Measurements from ENCODE around the gene TFCP2L1. TPM values are rescaled to one million over a fixed set of nuclear protein-coding genes. Genes with fewer than 3 reads are reported as not detected.

TFCP2L1 gene
- total RNA-seq, 4 donors from 2014 or later = 18.3 to 75.8 (median 49.3) TPM

DNA sequence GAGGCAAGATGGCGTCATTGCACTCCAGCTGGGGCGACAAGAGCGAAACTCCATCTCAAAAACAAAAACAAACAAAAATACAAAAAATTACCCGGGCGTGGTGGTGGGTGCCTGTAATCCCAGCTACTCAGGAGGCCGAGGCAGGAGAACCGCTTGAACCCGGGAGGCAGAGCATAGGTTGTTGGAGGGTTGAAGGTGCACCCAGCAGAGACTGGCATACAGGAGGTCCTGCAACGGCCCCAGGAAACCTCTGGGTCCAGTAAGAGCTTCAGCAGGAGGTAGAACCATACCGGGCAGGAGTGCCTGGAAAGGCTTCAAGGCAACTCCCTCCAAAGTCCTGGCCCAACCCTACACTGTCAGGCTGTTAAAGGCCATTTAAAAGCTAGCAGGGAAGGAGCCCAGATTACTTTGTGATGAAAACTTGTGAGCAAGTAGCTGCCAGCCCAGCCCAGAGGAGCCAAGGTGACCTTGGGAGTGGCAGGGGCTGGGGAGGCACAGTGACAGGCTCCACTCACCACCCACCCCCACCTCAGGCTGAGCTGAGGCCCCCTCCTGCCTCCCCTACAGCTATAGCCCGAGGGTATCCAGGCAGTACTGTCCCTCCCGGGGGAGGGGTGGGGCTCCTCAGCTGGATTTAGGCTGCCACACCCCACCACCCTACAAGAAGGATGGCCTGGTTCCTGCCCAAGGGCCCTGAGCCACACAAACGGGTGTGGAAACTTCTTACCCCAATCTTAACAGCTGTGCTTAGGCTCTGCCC, 28.1 kb downstream of the TFCP2L1 start:
- intact Hi-C loops (cut with DNase I; ENCODE audit: low total_unique reads) = no loop called here

GRCh38 chr2:121255358-121255757, 29.6 kb downstream of the TFCP2L1 start:
- whole genome bisulfite sequencing, 2 donors = 71 to 73% methylated on average over 8 of the region's 8 CpGs
- TF ChIP-seq POLR2A (IDR thresholded peaks at IDR 0.05) = no peak
- no peak for DNase-seq (ENCODE audit: low spot score in 2 of 2)
- no peak overlapping the region for H3K4me3 ChIP-seq (ENCODE audit: low read depth, poor library complexity, severe bottlenecking)
- intact Hi-C loops (cut with DNase I; ENCODE audit: low total_unique reads) = no loop called here

More for the DNA sequence above, 28.1 kb downstream of the TFCP2L1 start:
- WGBS, 2 donors = 64 to 81% methylated on average over 11 to 13 of the region's 13 CpGs
- no peak for DNase-seq (ENCODE audit: low spot score in 2 of 2)
- H3K4me3 ChIP-seq (ENCODE audit: low read depth, poor library complexity, severe bottlenecking) = no peak overlapping the region
- no peak for TF ChIP-seq POLR2A (IDR thresholded peaks at IDR 0.05)
- TF ChIP-seq, protein P1, sequence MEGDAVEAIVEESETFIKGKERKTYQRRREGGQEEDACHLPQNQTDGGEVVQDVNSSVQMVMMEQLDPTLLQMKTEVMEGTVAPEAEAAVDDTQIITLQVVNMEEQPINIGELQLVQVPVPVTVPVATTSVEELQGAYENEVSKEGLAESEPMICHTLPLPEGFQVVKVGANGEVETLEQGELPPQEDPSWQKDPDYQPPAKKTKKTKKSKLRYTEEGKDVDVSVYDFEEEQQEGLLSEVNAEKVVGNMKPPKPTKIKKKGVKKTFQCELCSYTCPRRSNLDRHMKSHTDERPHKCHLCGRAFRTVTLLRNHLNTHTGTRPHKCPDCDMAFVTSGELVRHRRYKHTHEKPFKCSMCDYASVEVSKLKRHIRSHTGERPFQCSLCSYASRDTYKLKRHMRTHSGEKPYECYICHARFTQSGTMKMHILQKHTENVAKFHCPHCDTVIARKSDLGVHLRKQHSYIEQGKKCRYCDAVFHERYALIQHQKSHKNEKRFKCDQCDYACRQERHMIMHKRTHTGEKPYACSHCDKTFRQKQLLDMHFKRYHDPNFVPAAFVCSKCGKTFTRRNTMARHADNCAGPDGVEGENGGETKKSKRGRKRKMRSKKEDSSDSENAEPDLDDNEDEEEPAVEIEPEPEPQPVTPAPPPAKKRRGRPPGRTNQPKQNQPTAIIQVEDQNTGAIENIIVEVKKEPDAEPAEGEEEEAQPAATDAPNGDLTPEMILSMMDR (IDR thresholded peaks at IDR 0.05) = no peak

- WGBS, 2 donors = 76% methylated on average over 4 of the region's 4 CpGs
- intact Hi-C loops (cut with DNase I; ENCODE audit: low total_unique reads) = no loop called here
- TF ChIP-seq, protein P1 (IDR thresholded peaks at IDR 0.05) = no peak
- TF ChIP-seq POLR2A (IDR thresholded peaks at IDR 0.05) = no peak
- no peak for DNase-seq (ENCODE audit: low spot score in 2 of 2)
- no peak overlapping the region for H3K4me3 ChIP-seq (ENCODE audit: low read depth, poor library complexity, severe bottlenecking)
These were observed 30.3 kb downstream of the TFCP2L1 start for GRCh38 chr2:121254748-121255147.

- H3K4me3 ChIP-seq (ENCODE audit: low read depth, poor library complexity, severe bottlenecking) = no peak overlapping the region
- TF ChIP-seq, protein P1 (IDR thresholded peaks at IDR 0.05) = no peak
- no peak for TF ChIP-seq POLR2A (IDR thresholded peaks at IDR 0.05)
- DNase-seq (ENCODE audit: low spot score in 2 of 2) = no peak
- intact Hi-C loops (cut with DNase I; ENCODE audit: low total_unique reads) = no loop called here
- WGBS, 2 donors = 93 to 94% methylated on average over 13 of the region's 13 CpGs
These were observed 31.2 kb downstream of the TFCP2L1 start for GRCh38 chr2:121253674-121254240.

GRCh38 chr2:121253021-121253673, 31.9 kb downstream of the TFCP2L1 start:
- no peak for DNase-seq (ENCODE audit: low spot score in 2 of 2)
- 94% methylated on average over 12 of the region's 12 CpGs for WGBS, 2 donors
- no peak overlapping the region for H3K4me3 ChIP-seq (ENCODE audit: low read depth, poor library complexity, severe bottlenecking)
- intact Hi-C loops (cut with DNase I; ENCODE audit: low total_unique reads) = no loop called here
- no peak for TF ChIP-seq POLR2A (IDR thresholded peaks at IDR 0.05)
- TF ChIP-seq, protein P1 (IDR thresholded peaks at IDR 0.05) = no peak

- TF ChIP-seq, protein P1 (IDR thresholded peaks at IDR 0.05) = no peak
- TF ChIP-seq POLR2A (IDR thresholded peaks at IDR 0.05) = no peak
- 75 to 80% methylated on average over 1 of the region's 1 CpG for WGBS, 2 donors
- intact Hi-C loops (cut with DNase I; ENCODE audit: low total_unique reads) = no loop called here
- H3K4me3 ChIP-seq (ENCODE audit: low read depth, poor library complexity, severe bottlenecking) = no peak overlapping the region
- no peak for DNase-seq (ENCODE audit: low spot score in 2 of 2)
These were observed 33.5 kb downstream of the TFCP2L1 start for GRCh38 chr2:121251497-121251896.
